Mammary epithelial cell (primary cell): ENCODE measurements around the gene PDLIM7.

Experiments
- EZH2 ChIP-seq: IDR thresholded peaks from 2 replicates; pipeline ENCODE4 v1.6.1; 2012; ENCODE audit warnings: low read length, inconsistent platforms, borderline replicate concordance
- TF ChIP-seq, protein P1 (sequence below), 2 donors: IDR thresholded peaks in 1 of 2; conservative IDR thresholded peaks in 1 of 2; 2 replicates each; pipeline ENCODE4 v1.5.1; 2011 to 2012; ENCODE audit warnings: inconsistent platforms in 2 of 2, low read length in 2 of 2, mild to moderate bottlenecking in 2 of 2, control low read depth in 1 of 2, low read depth in 1 of 2; ENCODE audit not compliant: insufficient read depth in 1 of 2; ENCODE audit errors: extremely low read depth in 1 of 2

DNA sequence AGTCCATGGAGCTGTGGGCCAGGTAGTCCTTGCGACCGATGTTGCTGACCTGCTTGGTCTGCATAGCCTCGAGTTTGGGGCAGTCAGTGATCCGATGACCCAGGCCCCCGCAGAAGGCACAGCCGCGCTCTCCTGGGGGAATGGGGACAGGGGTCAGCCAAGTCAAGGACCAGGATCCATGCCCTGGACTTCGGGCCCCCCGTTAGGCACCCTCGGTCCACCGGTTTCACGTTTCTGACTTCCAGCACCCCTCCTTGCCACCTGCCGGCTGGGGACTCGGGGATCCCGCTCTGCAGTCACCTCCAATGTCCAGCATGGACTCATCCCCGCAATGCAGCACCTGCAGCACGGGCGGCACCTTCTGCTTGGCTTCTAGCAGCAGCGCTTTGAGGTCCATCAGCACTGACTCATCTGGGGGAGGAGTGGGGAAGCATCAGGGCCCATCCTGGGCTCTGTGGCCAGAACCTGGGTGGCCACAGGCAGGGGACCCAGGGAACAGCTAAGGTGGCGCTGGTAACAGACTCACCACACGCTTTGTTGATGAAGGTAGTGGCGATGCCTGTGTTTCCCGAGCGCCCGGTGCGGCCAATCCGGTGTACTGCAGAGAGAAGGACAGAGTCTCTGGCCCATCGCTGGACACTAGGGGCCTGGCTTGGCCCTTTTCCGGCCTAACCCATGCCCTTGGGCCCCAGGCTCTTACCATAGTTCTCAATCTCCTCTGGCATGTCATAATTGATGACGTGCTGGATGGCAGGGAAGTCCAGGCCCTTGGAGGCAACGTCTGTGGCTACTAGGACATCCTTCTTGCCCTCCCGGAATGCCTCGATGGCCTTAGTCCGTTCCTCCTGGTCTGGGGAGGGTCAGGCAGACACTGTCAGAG, 14.6 kb upstream of the PDLIM7 start:
- TF ChIP-seq, protein P1, sequence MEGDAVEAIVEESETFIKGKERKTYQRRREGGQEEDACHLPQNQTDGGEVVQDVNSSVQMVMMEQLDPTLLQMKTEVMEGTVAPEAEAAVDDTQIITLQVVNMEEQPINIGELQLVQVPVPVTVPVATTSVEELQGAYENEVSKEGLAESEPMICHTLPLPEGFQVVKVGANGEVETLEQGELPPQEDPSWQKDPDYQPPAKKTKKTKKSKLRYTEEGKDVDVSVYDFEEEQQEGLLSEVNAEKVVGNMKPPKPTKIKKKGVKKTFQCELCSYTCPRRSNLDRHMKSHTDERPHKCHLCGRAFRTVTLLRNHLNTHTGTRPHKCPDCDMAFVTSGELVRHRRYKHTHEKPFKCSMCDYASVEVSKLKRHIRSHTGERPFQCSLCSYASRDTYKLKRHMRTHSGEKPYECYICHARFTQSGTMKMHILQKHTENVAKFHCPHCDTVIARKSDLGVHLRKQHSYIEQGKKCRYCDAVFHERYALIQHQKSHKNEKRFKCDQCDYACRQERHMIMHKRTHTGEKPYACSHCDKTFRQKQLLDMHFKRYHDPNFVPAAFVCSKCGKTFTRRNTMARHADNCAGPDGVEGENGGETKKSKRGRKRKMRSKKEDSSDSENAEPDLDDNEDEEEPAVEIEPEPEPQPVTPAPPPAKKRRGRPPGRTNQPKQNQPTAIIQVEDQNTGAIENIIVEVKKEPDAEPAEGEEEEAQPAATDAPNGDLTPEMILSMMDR (conservative IDR thresholded peaks at IDR 0.05 in 1 of 2, IDR thresholded peaks at IDR 0.05 in 1 of 2; ENCODE audit: extremely low read depth in 1 of 2, insufficient read depth in 1 of 2, low read depth in 1 of 2, low read length in 2 of 2), result no peak
- TF ChIP-seq EZH2, result no peak
